ENCODE measurements around the gene MRE11. TPM values are rescaled to one million over a fixed set of nuclear protein-coding genes. Genes with fewer than 3 reads are reported as not detected.

MRE11 gene
- total RNA-seq, 4 donors from 2014 or later, result 18.4 to 25.0 (median 22.8) TPM

GRCh38 chr11:94526645-94527438 lies 33.2 kb upstream of the MRE11 start:
- no peaks in the 10 kb centered on the region for H3K27me3 ChIP-seq
- TF ChIP-seq CTCF (IDR thresholded peaks at IDR 0.05) (no peak), POLR2A (IDR thresholded peaks at IDR 0.05) (no peak)
- no peaks in the 10 kb centered on the region for H3K9me3 ChIP-seq
- peaks cover 12 to 14% of the 10 kb centered on the region in 2 donors for H3K4me1 ChIP-seq
- H3K27ac ChIP-seq, result no peak overlapping the region
- H3K4me3 ChIP-seq (replicated peaks in 1 of 3), result no peak overlapping the region
- intact Hi-C loops (cut with DNase I), result no loop called here
- no peaks in the 10 kb centered on the region for H3K36me3 ChIP-seq
- no peak for DNase-seq
- WGBS, 2 donors, result 57% methylated on average over 4 of the region's 4 CpGs

- TF ChIP-seq POLR2A (IDR thresholded peaks at IDR 0.05), result no peak
- no peak for TF ChIP-seq CTCF (IDR thresholded peaks at IDR 0.05)
Observed at GRCh38 chr11:94525546-94526324, 32.1 kb upstream of the MRE11 start.

GRCh38 chr11:94524341-94524740 lies 30.7 kb upstream of the MRE11 start:
- Histone ChIP-seq H3K4me1 (peaks cover 12 to 14% of the 10 kb centered on the region in 2 donors), H3K4me3 (replicated peaks in 1 of 3) (no peak overlapping the region), H3K27me3 (no peaks in the 10 kb centered on the region), H3K9me3 (no peaks in the 10 kb centered on the region), H3K36me3 (no peaks in the 10 kb centered on the region), H3K27ac (no peak overlapping the region)
- 89 to 91% methylated on average over 1 of the region's 1 CpG for WGBS, 2 donors
- DNase-seq, result no peak
- intact Hi-C loops (cut with DNase I), result loop anchor here (5.0 kb wide), 1 partner anchor 73 kb away; no protein-coding TSS in a partner anchor
- TF ChIP-seq CTCF (IDR thresholded peaks at IDR 0.05), result no peak
- no peak for TF ChIP-seq POLR2A (IDR thresholded peaks at IDR 0.05)

More at GRCh38 chr11:94525546-94526324, 32.1 kb upstream of the MRE11 start:
- Histone ChIP-seq H3K27me3 (no peaks in the 10 kb centered on the region), H3K4me3 (replicated peaks in 1 of 3) (no peak overlapping the region), H3K36me3 (no peaks in the 10 kb centered on the region), H3K27ac (peak overlapping the region in 2 of 3 donors; percentile 31 to 34), H3K9me3 (no peaks in the 10 kb centered on the region), H3K4me1 (peaks cover 12 to 14% of the 10 kb centered on the region in 2 donors)
- DNase-seq, result peak; percentile 96 to 98
- WGBS, 2 donors, result 19 to 21% methylated on average over 5 of the region's 5 CpGs
- intact Hi-C loops (cut with DNase I), result no loop called here

GRCh38 chr11:94521684-94522083 lies 28.0 kb upstream of the MRE11 start:
- Histone ChIP-seq H3K4me1 (peaks cover 12 to 14% of the 10 kb centered on the region in 2 donors), H3K4me3 (replicated peaks in 1 of 3) (no peak overlapping the region), H3K27ac (no peak overlapping the region), H3K27me3 (no peaks in the 10 kb centered on the region), H3K9me3 (no peaks in the 10 kb centered on the region), H3K36me3 (no peaks in the 10 kb centered on the region)
- DNase-seq, result no peak
- intact Hi-C loops (cut with DNase I), result loop anchor here (5.0 kb wide), 1 partner anchor 76 kb away; no protein-coding TSS in a partner anchor
- TF ChIP-seq CTCF (IDR thresholded peaks at IDR 0.05) (peak in 3 of 6 experiments; percentile 16 to 24 (median 23)), POLR2A (IDR thresholded peaks at IDR 0.05) (no peak)
- 51 to 56% methylated on average over 4 of the region's 5 CpGs for WGBS, 2 donors

Data from thyroid gland (tissue), 4 donors.